Body of pancreas (tissue), 4 donors: ENCODE results near the gene NLN.

Experiments
- CTCF ChIP-seq, 7 experiments: fragments of 450-650 bp in 4 of 7; fragments of 200-600 bp in 3 of 7; sonication (generic) in 3 of 7; IDR thresholded peaks; one replicate each; pipeline ENCODE4 v1.5.1; 2016 to 2019; ENCODE audit warnings: antibody characterized with exemption in 7 of 7
- POLR2A ChIP-seq, 3 donors: fragments of 450-650 bp; IDR thresholded peaks; one replicate each; pipeline ENCODE4 v1.6.1; 2016; ENCODE audit warnings: antibody characterized with exemption in 3 of 3, mild to moderate bottlenecking in 2 of 3

DNA sequence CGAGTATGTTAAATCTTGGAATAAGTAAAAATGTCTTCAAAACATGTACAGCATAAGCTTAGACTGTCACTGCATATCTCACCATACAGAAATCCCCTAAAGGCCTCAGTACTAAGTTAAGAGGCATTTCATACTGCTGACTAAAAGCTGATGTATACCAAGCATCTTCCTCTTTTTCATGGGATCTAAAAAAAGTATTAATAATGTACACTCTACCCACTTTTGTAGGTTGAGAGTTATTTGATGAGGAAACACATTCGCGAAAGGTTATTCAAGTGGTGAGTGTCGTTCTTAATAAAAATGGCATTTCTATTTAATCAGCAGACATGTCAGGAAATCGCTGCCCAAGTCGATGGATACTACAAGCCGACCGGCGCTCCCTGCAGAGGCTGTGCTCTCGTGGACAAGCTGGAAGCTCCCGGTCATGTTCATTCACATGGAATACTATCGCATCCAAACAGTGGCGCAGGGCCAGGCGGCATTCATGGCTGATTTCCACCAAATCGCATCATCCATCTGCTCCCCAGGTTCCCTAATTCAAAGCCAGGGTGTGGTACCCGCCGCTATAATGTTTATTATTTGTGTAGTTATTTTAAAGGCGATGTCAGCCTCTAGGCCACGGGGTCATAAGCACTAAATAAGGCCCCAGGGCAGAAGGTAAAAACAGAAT, 820 bp upstream of the NLN start:
- TF ChIP-seq CTCF (IDR thresholded peaks at IDR 0.05) (no peak), POLR2A (IDR thresholded peaks at IDR 0.05) (no peak)
